CD4-positive, alpha-beta T cell treated with Interleukin-6 for 4 hours (primary cell): Measurements from ENCODE around the gene ALDH18A1.
A peak's percentile ranks its signal among the peaks of the same experiment; 100 is the strongest.
"Not testable (repeated sequence)": the region's sequence is repeated elsewhere in the genome, so short reads cannot be mapped to it uniquely, and the experiment has no call there.

Experiments used
- DNase-seq: peaks from one replicate; pipeline ENCODE4 v3.0.0-alpha.2; 2020; ENCODE audit warnings: mixed read lengths

Gene ALDH18A1

GRCh38 chr10:95648138-95648537, 8.4 kb downstream of the ALDH18A1 start:
- DNase-seq = no peak

- no peak for DNase-seq
Observed at GRCh38 chr10:95646160-95646559, 10.4 kb downstream of the ALDH18A1 start.

- DNase-seq = no peak
Observed at GRCh38 chr10:95644901-95645300, 11.6 kb downstream of the ALDH18A1 start.

GRCh38 chr10:95640891-95641315, 15.6 kb downstream of the ALDH18A1 start:
- DNase-seq = no peak

- DNase-seq = no peak
Observed at GRCh38 chr10:95637911-95638310, 18.6 kb downstream of the ALDH18A1 start.

GRCh38 chr10:95637140-95637539, 19.4 kb downstream of the ALDH18A1 start:
- DNase-seq = no peak

- no peak for DNase-seq
Observed at GRCh38 chr10:95635319-95635733, 21.2 kb downstream of the ALDH18A1 start.

GRCh38 chr10:95628786-95629185, 27.7 kb downstream of the ALDH18A1 start:
- no peak for DNase-seq

- DNase-seq = no peak
Observed at GRCh38 chr10:95626500-95626899, 30.0 kb downstream of the ALDH18A1 start.

GRCh38 chr10:95620415-95620814, 36.1 kb downstream of the ALDH18A1 start:
- not testable (repeated sequence) for DNase-seq

- DNase-seq = no peak
Observed at GRCh38 chr10:95618101-95618500, 38.4 kb downstream of the ALDH18A1 start.

- no peak for DNase-seq
Observed at GRCh38 chr10:95616446-95616845, 40.1 kb downstream of the ALDH18A1 start.

- no peak for DNase-seq
Observed at GRCh38 chr10:95613330-95613729, 43.2 kb downstream of the ALDH18A1 start.

- no peak for DNase-seq
Observed at GRCh38 chr10:95610727-95611126, 45.8 kb downstream of the ALDH18A1 start.

GRCh38 chr10:95606922-95607321, 49.6 kb downstream of the ALDH18A1 start:
- DNase-seq = no peak

- no peak for DNase-seq
Observed at GRCh38 chr10:95605163-95605562, 51.3 kb downstream of the ALDH18A1 start.

- no peak for DNase-seq
Observed at GRCh38 chr10:95604630-95605029, 51.9 kb downstream of the ALDH18A1 start.

GRCh38 chr10:95602382-95602781, 54.1 kb downstream of the ALDH18A1 start:
- DNase-seq = no peak

GRCh38 chr10:95601116-95601719, 55.3 kb downstream of the ALDH18A1 start:
- peak; percentile 54 for DNase-seq

- no peak for DNase-seq
Observed at GRCh38 chr10:95600158-95600557, 56.4 kb downstream of the ALDH18A1 start.

GRCh38 chr10:95597788-95598187, 58.7 kb downstream of the ALDH18A1 start:
- DNase-seq = no peak

GRCh38 chr10:95588025-95588424, 68.5 kb downstream of the ALDH18A1 start:
- DNase-seq = no peak

GRCh38 chr10:95579835-95580535, 76.5 kb downstream of the ALDH18A1 start:
- DNase-seq = no peak

- no peak for DNase-seq
Observed at GRCh38 chr10:95579292-95579691, 77.2 kb downstream of the ALDH18A1 start.

GRCh38 chr10:95578619-95579018, 77.9 kb downstream of the ALDH18A1 start:
- DNase-seq = no peak
